Stimulated activated CD8-positive, alpha-beta memory T cell treated with anti-CD3 and anti-CD28 coated beads, Interleukin-2, amount 100 ng/mL, for 48 hours (primary cell): ENCODE data around the gene TMSB4X.
A peak's percentile ranks its signal among the peaks of the same experiment; 100 is the strongest.
"Not testable (repeated sequence)": the region's sequence is repeated elsewhere in the genome, so short reads cannot be mapped to it uniquely, and the experiment has no call there.

Experiments
- DNase-seq, 2 donors: peaks; one replicate each; pipeline ENCODE4 v3.0.0-alpha.2; 2020; ENCODE audit warnings: low read depth in 2 of 2

The TMSB4X gene

DNA sequence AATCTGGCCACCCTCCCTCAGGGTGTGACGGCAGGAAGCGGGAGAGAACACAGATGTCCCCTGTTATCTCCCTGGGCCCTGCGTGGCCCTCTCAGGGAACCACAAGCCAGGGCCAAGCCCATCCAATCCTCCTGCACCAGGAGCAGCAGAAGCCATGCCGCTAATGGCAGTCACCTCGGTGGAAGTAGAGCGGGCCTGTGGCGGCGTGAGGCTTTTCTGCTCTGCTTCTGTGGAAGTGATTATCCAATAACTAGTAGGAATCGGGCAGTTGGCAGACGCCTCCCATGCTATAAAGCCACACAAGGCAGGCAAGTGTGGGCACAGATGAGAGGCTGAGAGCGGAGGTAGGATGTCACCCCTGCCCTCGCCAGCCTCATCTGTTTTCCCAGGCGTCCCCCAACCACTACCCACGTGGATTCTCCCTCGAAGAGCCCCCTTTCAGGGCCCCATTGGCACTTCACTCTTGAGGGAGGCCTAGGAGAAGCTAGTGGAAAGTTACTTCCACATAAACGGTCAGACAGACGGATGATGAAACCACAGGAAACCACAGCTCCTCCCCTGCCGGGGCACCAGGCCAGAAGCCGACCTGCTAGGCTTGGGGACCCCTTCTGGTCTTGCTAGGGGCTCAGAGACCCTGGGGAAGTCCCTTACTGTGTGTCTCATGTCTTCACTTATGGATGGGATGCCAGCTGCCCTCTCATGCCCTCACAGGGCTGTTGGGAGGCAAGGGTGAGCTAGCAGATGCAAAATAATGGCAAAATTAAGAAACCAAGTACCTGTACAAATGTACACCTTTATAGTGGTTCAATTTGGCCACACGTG, 18.8 kb upstream of the TMSB4X start:
- peak in 1 of 2 donors; percentile 61 for DNase-seq

DNA sequence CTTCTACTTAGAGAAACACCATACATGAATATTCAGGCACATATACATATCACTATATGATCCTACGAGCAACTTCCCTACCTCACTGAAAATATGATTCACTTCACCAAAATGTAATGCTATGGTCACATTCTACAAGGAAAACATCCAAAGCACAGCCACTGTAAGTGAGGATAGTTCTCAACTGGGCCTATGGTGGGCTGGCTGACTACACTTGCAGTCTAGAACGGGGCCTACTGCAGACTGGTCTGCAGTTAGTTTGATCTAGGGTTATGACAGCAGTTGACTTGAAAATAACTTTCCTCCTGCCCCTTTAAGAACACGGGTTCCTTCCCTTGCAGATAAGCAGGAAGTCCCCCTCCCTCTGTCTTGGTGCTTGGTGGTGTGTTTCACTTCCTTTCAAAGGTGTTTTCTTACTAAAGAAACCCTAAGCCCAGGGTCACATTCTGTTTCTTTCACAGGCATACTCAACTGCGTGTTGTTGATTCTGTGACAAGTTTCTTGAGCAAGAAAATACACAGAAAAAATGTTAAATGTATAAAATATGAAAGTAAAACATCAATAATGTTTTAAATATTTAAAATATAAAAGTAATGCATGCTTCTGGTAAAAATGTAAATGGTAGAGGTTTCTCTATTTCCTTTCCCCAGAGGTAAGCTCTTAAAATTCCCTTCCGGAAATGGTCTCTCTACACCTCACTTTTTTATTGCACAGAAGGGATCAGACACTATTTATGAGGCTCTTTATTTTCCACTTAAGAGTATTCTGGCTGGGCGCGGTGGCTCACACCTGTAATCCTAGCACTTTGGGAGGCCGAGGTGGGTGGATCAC, 18.0 kb upstream of the TMSB4X start:
- no peak for DNase-seq

DNA sequence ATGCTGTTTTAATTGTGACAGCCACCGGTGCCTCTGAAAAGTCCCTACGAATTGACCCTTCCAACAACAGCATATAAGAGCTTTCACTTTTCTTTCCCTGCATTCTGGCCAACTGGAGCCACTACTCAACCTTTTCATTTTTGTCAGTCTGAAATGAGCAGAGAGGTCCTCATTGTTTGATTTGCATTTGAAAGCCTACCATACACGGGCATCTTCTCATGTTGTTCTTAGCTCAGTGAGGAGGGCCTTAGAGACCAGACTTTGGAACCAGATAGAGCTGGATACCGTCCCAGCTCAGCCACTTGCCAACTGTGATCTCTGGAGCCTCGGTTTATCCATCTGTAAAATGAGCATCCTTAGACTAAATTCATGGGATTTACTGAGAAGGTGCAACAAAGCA, 16.9 kb upstream of the TMSB4X start:
- DNase-seq: no peak

DNA sequence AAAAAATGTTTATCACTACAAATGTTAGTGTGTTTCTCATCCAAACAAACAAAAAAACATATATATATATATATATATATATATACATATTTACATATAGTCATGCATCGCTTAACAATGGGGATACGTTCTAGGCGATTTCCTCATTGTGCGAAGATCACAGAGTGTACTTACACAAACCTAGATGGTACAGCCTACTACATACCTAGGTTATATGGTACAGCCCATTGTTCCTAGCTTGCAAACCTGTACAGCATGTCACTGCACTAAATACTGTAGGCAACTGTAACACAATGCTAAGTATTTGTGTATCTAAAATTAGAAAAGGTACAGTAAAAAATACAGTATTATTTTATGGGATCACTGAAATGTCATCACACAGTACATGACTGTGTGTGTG, 16.4 kb upstream of the TMSB4X start:
- DNase-seq: no peak

DNA sequence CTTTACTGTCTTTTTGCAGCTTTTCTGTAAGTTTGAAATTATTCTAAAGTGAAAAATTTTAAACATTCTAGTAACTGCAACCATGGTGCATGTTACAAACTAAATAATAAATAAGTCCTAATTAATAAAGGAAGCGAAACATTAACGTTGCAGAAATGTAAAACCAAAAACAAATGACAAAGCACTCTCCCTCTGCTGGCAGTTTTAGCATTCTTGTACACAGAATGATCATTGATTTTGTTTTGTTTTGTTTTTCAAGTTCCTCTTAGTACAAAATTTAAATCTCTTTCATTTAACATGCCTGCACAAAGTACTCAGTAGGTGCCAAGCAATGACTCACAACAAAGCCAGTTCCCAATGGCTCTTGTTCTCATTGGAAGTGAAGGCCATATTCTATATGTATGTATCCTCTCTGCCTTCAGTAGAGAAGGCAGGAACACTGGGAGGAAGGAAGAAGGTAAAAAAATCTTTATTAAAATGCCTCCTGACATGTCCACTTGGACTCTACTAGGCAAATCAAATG, 13.7 kb upstream of the TMSB4X start:
- no peak for DNase-seq

DNA sequence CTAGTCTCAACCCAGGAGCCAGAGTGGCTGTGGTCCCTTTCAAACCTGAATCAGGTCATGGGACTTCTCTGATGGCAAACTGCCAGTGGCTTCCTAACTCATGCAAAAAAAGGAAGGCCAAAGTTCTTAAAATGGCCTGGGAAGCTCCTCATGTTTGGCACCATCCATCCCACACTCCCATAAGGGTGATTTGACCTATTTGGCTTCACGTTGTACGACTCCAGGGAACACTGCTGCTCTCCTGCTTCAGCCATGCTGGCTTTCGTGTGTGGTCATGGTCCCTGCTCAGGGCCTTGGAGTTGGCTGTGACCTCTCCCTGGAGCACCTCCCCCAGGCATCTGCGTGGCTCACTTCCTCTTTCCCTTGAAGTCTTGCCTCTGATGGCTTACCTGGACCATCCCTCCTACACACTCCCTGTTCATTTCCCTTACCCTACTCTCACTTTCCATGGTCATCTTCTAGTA, 12.8 kb upstream of the TMSB4X start:
- DNase-seq: no peak

DNA sequence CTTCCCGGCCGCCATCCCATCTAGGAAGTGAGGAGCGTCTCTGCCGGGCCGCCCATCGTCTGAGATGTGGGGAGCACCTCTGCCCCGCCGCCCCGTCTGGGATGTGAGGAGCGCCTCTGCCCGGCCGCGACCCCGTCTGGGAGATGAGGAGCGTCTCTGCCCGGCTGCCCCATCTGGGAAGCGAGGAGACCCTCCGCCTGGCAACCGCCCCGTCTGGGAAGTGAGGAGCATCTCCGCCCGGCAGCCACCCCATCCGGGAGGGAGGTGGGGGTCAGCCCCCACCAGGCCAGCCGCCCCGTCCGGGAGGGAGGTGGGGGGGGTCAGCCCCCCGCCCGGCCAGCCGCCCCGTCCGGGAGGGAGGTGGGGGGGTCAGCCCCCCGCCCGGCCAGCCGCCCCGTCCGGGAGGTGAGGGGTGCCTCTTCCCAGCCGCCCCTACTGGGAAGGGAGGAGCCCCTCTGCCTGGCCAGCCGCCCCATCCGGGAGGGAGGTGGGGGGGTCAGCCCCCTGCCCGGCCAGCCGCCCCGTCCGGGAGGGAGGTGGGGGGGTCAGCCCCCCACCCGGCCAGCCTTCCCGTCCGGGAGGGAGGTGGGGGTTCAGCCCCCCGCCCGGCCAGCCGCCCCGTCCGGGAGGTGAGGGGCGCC, 11.6 kb upstream of the TMSB4X start:
- not testable (repeated sequence) for DNase-seq

DNA sequence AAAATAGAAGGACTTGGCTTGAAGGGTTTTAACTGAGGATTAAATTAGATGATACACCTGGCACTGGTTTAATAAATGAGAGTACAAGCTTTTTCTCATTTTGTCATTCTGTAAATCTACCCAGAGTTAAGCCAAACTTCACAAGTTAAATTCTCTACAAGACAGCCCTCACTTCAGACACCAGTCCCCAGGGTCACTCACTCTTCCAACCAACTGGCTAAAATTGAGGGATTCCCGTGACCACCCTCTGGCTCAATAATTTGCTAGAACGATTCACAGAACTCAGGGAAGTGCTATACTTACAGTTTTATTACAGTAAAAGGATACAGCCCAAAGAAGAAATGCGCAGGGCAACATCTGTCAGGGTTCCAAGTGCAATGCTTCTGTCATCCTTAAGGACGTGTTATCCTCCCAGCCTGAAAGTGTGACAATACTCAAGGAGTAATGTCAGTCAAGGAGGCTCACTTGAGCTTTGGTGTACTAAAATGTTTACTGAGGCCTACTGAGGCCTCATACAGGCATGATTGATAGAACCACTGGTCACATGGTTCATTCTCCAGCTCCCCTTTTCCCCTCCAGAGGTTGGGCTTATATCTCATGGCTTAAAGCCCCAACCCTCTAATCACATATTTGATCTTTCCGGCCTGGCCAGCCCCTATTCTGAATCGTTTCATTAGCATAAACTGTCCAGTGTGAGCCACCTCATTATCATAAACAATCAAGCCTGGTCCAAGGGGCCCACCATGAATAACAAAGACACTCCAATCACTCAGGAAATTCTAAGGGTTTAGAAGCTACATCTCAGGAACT, 9.6 kb upstream of the TMSB4X start:
- no peak for DNase-seq

DNA sequence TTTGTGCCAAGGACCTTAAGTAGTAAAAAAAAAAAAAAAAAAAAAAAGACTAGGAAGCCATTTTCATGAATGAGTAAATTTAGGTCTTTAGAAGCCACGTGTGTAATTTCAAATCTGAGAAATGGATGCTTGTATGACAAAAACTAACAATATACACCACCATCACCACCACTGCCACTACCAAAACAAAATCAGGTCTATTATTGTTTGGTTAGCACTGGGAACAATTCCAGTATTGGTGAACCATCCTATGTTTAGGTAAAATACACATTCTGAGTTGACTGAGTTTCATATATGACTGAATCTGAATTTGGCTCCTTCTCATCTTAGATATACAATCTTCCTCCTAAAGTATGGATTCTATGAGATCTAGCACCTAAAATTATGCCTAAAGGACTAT, 8.8 kb upstream of the TMSB4X start:
- DNase-seq: no peak

DNA sequence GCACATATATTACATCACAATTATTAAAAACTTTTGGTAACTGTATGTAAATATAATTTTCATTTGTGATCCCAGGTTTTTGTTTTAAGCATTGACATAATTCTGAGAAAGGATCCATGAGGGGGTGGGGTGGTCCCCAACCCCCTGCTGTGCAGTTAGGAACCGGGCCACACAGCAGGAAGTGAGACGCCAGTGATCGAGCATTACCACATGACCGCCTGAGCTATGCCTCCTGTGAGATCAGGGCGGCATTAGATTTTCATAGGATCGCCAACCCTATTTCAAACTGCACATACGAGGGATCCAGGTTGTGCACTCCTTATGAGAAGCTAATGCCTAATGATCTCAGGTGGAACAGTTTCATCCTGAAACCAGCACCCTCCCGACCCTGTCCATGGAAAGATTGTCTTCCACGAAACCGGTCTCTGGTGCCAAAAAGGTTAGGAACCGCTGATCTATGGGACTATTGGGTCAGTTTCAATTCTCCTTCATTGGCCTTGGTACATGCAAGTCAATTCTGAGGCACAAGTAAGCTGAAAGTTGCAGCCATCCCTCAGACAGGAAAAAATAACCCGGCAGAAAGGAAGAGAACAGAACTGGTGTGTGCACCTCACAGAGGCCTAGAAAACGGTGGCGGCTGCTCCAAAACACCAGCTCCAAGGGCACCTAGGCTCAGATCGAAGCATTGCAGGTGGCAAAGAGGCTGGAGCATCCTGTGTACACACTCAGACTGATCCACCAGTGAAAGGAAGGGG, 7.0 kb upstream of the TMSB4X start:
- DNase-seq: no peak

DNA sequence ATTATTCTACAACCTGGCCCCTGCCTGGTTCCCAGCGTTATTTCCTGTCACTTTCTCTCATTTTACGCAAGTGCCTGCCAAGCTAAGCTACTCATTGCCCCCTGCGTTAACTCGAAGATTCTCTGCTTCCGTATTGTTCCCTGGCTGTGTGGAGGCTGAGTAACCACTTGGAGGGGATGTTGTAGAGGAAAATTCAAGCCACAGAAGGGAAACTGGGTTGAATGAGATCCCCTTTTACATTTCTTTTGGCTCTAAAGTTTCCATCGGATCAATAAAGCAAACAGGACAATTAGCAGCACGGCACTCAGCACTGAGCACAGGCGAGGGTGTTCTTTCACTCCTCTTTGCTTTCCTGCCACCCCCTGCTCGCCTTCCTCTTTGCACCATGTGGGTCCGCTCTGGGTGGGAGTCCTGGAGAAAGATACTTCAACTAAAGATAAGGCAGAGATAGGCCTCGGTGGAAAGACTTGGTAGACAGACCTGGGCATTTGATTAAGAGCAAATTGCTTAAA, 4.2 kb upstream of the TMSB4X start:
- no peak for DNase-seq

DNA sequence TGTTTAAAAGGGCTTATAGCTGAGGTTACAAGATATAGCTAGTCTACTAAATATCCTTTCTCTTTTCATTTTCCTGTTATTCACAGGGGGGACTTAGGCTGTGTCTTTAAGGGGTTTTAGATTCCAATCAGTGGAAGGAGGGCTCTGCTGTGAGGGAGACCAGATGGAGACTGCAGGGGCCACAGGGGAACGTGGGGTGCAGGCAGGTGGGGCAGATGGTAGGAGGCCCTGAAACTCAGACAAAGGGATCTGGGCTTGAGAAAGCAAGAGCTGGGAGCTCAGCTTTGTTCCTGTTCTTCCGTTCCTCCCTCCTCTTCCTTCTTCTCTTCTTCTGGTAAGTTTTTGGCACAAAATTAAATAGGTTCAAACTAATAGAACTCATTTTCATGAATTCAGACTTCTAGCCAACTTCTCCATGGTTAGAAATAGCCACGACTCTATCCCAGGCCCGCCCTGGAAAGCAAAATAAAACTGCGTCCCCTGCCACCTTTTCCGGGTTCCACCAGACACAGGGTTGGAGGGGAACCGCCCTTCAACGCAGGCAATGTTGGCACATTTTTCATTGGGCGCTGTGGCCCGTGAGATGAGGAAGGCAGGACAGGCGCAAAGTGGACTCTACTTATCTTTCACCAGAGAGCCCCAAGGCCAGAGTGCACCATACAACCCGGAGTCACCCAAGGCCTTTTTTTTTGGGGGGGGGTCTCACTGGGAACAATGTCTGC, 3.5 kb upstream of the TMSB4X start:
- no peak for DNase-seq

DNA sequence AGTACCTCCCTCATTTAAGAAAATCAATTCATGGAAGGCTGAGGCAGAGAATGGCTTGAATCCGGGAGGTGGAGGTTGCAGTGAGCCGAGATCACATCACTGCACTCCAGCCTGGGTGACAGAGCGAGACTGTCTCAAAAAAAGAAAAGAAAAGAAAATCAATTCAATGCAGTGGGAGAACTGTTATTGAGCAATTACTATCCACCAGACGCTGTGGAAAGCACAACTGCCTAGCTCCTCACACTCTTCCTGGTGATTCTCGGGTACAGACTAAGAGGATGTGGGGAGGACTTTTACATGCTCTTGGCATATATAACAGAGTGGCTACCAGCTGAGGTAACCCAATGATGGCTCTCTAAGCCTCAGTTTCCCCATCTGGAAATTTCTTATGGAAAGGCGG, 2.7 kb upstream of the TMSB4X start:
- DNase-seq: no peak

DNA sequence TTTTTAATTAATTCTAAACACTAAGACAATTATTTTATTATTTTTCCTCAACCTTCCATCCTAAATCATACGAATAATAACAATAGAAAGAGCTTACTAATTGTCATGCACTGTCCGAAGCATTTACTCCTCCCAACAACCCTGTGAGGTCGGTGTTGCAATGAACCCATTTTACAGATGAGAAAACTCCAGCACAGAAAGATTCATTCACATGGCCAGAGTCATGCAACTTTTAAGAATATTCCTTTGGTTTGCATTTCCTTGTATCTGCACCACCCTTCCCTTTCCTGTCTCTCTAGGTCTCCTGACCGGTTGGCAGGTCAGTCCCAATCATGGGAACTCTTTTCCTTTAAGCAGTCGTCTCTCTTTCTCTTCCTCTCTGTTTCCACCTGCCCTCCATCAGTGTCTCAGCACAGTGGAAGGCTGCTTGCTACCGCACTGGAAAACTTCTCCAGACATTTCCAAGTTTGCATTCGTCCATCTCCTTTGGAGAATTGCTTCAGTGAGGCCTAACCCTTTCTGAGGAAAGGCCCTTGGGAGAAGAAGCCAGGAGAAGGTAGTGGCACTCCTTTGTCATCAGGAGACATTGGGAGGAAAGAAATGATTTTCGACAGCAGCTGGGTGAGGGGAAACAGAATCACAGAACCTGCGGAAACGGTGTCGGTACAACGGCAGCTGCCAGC, 1.9 kb upstream of the TMSB4X start:
- no peak for DNase-seq

DNA sequence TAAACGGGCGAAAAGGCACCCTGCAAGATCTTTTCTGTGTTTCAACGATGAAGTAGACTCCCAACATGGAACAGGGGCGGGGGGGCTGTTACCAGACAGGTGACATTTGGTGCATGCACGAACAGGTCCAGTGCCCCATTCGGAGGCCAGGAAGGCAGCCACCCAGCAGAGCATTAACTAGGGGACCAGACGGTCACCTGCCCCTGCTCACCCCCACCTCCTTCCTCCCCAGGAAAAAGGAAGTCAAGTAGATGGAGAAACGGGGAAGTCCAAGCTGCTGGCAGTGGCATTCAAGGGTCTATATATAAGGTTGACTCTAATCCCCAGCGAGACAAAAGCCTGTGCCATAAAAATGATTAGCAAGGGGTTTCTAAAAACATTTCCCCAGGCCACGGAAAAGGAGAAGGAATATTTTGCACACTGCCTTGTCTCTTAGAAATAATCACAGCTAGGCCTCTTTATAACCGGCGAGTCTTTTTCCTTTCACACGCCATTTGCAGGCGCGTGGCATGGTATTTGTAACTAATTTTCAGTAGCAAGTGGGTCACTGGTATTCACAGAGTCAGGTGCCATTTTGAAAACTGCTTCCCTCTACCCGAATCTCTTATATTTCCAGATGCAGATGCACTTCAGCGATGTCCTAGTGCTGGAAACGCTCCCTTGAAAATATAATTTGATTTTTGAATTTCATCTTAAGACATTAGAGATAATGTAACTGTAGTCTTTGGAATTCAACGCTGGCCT, 1.2 kb upstream of the TMSB4X start:
- DNase-seq: no peak

DNA sequence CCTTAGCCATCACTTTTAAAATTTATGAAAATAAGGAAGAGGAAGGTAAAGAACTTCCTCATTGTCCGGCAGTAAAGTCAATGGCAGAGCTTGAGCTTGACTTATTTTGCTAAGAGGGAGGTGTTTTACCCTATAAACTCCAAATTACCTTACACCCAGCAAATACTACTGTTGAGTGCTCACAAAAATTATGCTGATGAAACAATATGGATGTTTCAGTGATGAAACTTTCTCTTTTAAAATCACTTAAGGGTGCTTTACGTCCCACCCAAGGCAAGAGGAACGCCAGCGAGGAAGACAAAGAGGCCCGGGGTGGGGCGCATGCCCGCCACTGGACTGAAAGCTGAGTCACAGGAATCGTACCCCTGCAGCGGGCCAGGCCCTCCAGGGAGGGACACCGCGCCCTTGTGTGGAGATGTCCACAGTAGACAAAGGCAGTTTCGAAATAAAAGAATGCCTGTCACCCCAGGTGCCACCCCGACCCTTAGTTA, 560 bp upstream of the TMSB4X start:
- DNase-seq: no peak

DNA sequence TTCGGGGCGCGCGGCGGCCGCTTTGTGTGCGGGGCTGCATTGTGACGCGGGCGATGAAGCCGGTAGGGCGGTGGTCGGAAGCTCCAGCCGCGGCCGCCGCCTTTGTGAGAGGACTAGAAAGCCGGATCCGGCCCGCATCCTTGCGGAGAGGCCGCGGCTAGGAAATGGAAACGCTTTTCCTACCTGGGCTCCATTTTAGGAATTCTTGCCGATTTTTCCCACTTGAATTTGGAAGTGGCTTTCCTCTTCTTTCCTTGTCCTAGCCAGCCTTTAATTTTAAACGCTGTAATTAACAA, 708 bp downstream of the TMSB4X start:
- no peak for DNase-seq

DNA sequence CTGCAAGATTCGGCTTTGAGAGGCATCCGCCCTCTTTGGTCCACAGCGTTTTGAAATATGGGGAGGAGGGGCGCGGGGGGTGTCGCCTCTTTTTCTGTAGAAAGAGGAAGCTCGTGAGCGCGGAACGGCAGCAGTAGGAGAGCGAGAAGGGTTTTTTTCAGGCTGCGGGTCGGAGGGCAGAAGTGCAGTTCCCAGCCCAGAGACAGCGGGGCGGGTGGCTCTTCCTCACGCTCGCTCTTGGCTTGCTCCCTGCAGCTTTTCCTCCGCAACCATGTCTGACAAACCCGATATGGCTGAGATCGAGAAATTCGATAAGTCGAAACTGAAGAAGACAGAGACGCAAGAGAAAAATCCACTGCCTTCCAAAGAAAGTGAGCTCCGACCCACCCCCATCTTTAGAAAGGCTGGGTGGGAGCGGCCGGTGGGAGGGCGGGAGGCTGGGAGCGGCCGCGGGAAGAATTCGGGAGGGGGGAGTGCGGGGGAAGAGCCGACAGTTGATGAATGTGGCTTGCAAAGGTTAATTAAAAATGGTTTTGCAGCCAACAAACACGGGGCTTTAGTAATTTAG, 1.2 kb downstream of the TMSB4X start:
- no peak for DNase-seq
